PC-9 (cell line): ENCODE data around the gene IL3. TPM values are rescaled to one million over a fixed set of nuclear protein-coding genes. Genes with fewer than 3 reads are reported as not detected.

ENCODE experiments used
- BruUV-seq: library from RNA; stranded (reverse); fragments of 400-500 nt; replicated peaks from 2 replicates; lab custom pipeline; 2021; lab: Mats Ljungman, UMichigan
- CTCF ChIA-PET: fragments of 300-600 bp; sonication (Branson Sonifier 250); formaldehyde crosslinking; loops from one replicate; lab custom pipeline; 2022; ENCODE audit warnings: antibody characterized with exemption; lab: Charles Lee
- POLR2A ChIA-PET: fragments of 300-600 bp; sonication (Branson Sonifier 250); formaldehyde crosslinking; loops from one replicate; lab custom pipeline; 2022; ENCODE audit warnings: antibody characterized with exemption; ENCODE audit not compliant: unreplicated experiment; lab: Charles Lee
- DNase-seq, 2 experiments: peaks; one replicate each; pipeline versions ENCODE4 v3.0.0 to v3.0.0-alpha.2; 2015 to 2022; ENCODE audit warnings: mixed read lengths in 1 of 2
- H2AFZ ChIP-seq: fragments of 200-600 bp; sonication (generic); 2 replicates; pipeline ENCODE4 v1.8.1; 2017; ENCODE audit warnings: antibody characterized with exemption
- H3F3A ChIP-seq: fragments of 200-600 bp; sonication (generic); 2 replicates; pipeline ENCODE4 v1.8.1; 2017; ENCODE audit warnings: antibody characterized with exemption, mild to moderate bottlenecking, low read depth; ENCODE audit not compliant: insufficient read depth
- H3K27ac ChIP-seq: fragments of 200-600 bp; sonication (generic); 2 replicates; pipeline ENCODE4 v1.6.1; 2016; ENCODE audit warnings: mixed run types
- H3K27me3 ChIP-seq: fragments of 200-600 bp; sonication (generic); 2 replicates; pipeline ENCODE4 v1.6.1; 2016; ENCODE audit warnings: low read depth, mixed run types; ENCODE audit not compliant: insufficient read depth
- H3K36me3 ChIP-seq: fragments of 200-600 bp; sonication (generic); 2 replicates; pipeline ENCODE4 v1.6.1; 2016; ENCODE audit warnings: low read depth, mixed run types
- H3K4me1 ChIP-seq: fragments of 200-600 bp; sonication (generic); replicated peaks from 2 replicates; pipeline ENCODE4 v1.6.1; 2016; ENCODE audit warnings: mixed run types; ENCODE audit not compliant: insufficient read depth
- H3K4me2 ChIP-seq: fragments of 200-600 bp; sonication (generic); 2 replicates; pipeline ENCODE4 v1.6.1; 2017; ENCODE audit warnings: mixed run types
- H3K4me3 ChIP-seq: fragments of 200-600 bp; sonication (generic); 2 replicates; pipeline ENCODE4 v1.6.1; 2016; ENCODE audit warnings: mixed run types
- H3K79me2 ChIP-seq: fragments of 200-600 bp; sonication (generic); 2 replicates; pipeline ENCODE4 v1.6.1; 2017; ENCODE audit warnings: low read depth, mixed run types
- H3K9me2 ChIP-seq: fragments of 200-600 bp; sonication (generic); 2 replicates; pipeline ENCODE4 v1.8.1; 2017; ENCODE audit warnings: mild to moderate bottlenecking; ENCODE audit not compliant: insufficient read depth
- H3K9me3 ChIP-seq: fragments of 200-600 bp; sonication (generic); 2 replicates; pipeline ENCODE4 v1.8.1; 2016; ENCODE audit warnings: low read depth; ENCODE audit not compliant: insufficient read depth
- H4K20me1 ChIP-seq: fragments of 200-600 bp; sonication (generic); 2 replicates; pipeline ENCODE4 v1.8.1; 2017; ENCODE audit not compliant: insufficient read depth
- EZH2 ChIP-seq: fragments of 200-600 bp; sonication (generic); IDR thresholded peaks from 2 replicates; pipeline ENCODE4 v1.8.0; 2017; ENCODE audit warnings: antibody characterized with exemption, low read depth
- intact Hi-C: fragments of 100-400 bp; cut with micrococcal nuclease; formaldehyde crosslinking; loops from one replicate; pipeline ENCODE4 v1.10.0; 2022; ENCODE audit not compliant: unreplicated experiment
- total RNA-seq: library from RNA; stranded (reverse); gene quantifications from 2 replicates; pipeline ENCODE4 v1.2.3, GENCODE V29; 2021
- TF ChIP-seq, protein P1 (sequence below): fragments of 200-600 bp; sonication (generic); conservative IDR thresholded peaks from 2 replicates; pipeline ENCODE4 v1.6.1; 2017; ENCODE audit warnings: mixed run types, antibody characterized with exemption, mild to moderate bottlenecking, moderate library complexity

Gene IL3
- total RNA-seq, 1 experiment from 2014 or later, result not detected

- no TSS peak for BruUV-seq
- H3K36me3 ChIP-seq, result no peaks in the 10 kb centered on the region
- DNase-seq, result no peak
- H3F3A ChIP-seq, result no peaks in the 10 kb centered on the region; the same call in 1 of the 2 replicates
- H2AFZ ChIP-seq, result no peak overlapping the region
- no peaks in the 10 kb centered on the region for H3K4me1 ChIP-seq
- H3K9me3 ChIP-seq, result no peaks in the 10 kb centered on the region
- H3K4me3 ChIP-seq, result no peak overlapping the region
- no peaks in the 10 kb centered on the region for H3K79me2 ChIP-seq
- no peak overlapping the region for H3K27ac ChIP-seq
- intact Hi-C loops, result no loop called here
- ChIA-PET CTCF (interaction anchor here (0.6 kb wide), 1 partner anchor 57 kb away, joined by 3 read pairs; no protein-coding TSS in a partner anchor), POLR2A (no interaction called here)
- no peaks in the 10 kb centered on the region for H3K27me3 ChIP-seq
- no peaks in the 10 kb centered on the region for H3K9me2 ChIP-seq
- H3K4me2 ChIP-seq, result no peak overlapping the region
- no peak for TF ChIP-seq EZH2
- TF ChIP-seq, protein P1, sequence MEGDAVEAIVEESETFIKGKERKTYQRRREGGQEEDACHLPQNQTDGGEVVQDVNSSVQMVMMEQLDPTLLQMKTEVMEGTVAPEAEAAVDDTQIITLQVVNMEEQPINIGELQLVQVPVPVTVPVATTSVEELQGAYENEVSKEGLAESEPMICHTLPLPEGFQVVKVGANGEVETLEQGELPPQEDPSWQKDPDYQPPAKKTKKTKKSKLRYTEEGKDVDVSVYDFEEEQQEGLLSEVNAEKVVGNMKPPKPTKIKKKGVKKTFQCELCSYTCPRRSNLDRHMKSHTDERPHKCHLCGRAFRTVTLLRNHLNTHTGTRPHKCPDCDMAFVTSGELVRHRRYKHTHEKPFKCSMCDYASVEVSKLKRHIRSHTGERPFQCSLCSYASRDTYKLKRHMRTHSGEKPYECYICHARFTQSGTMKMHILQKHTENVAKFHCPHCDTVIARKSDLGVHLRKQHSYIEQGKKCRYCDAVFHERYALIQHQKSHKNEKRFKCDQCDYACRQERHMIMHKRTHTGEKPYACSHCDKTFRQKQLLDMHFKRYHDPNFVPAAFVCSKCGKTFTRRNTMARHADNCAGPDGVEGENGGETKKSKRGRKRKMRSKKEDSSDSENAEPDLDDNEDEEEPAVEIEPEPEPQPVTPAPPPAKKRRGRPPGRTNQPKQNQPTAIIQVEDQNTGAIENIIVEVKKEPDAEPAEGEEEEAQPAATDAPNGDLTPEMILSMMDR, result no peak
- H4K20me1 ChIP-seq, result no peaks in the 10 kb centered on the region
Measured at GRCh38 chr5:132058646-132059042, 1.8 kb upstream of the IL3 start.

DNA sequence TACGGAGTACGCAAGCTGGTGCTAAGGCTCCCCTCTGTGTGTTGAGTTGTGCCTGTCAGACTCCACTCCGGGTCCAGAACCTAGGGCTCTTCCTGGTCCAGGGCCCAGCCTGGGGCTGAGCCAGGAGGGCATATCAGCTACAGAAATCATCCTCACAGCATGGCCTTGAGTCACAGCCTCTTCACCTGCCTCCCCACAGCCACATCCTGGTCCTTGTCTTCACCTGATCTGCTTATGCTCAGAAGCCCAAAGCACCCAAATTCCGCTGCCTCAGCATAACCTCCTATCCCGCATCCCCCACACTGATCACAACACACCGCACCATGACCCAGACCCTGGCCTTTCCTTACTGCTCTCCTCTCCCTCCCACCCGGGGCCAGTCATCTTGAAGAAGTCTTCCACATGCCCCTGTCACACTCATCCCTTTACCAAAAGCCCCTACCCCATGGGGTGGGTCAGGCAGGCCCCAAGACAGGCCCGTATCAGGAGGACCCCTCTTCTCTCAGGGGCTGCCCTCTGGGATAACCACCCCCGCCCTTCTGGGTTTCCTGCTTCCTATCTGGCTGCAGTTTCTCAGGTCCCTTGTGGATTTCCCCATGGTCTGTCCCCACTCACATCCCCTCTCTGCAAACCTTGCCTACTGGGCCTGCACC lies 1.3 kb upstream of the IL3 start:
- intact Hi-C loops, result no loop called here
- no peaks in the 10 kb centered on the region; the same call in 1 of the 2 replicates for H3F3A ChIP-seq
- H3K27ac ChIP-seq, result no peak overlapping the region
- no peaks in the 10 kb centered on the region for H3K9me2 ChIP-seq
- ChIA-PET CTCF (interaction anchor here (0.6 kb wide), 1 partner anchor 58 kb away, joined by 3 read pairs; no protein-coding TSS in a partner anchor), POLR2A (no interaction called here)
- no peaks in the 10 kb centered on the region for H4K20me1 ChIP-seq
- no peaks in the 10 kb centered on the region for H3K27me3 ChIP-seq
- H3K79me2 ChIP-seq, result no peaks in the 10 kb centered on the region
- no peaks in the 10 kb centered on the region for H3K4me1 ChIP-seq
- no peak for DNase-seq
- no peak overlapping the region for H2AFZ ChIP-seq
- no peaks in the 10 kb centered on the region for H3K36me3 ChIP-seq
- H3K4me2 ChIP-seq, result no peak overlapping the region
- H3K4me3 ChIP-seq, result no peak overlapping the region
- H3K9me3 ChIP-seq, result no peaks in the 10 kb centered on the region
- no TSS peak for BruUV-seq
- TF ChIP-seq EZH2, result no peak
- TF ChIP-seq, protein P1, result no peak

DNA sequence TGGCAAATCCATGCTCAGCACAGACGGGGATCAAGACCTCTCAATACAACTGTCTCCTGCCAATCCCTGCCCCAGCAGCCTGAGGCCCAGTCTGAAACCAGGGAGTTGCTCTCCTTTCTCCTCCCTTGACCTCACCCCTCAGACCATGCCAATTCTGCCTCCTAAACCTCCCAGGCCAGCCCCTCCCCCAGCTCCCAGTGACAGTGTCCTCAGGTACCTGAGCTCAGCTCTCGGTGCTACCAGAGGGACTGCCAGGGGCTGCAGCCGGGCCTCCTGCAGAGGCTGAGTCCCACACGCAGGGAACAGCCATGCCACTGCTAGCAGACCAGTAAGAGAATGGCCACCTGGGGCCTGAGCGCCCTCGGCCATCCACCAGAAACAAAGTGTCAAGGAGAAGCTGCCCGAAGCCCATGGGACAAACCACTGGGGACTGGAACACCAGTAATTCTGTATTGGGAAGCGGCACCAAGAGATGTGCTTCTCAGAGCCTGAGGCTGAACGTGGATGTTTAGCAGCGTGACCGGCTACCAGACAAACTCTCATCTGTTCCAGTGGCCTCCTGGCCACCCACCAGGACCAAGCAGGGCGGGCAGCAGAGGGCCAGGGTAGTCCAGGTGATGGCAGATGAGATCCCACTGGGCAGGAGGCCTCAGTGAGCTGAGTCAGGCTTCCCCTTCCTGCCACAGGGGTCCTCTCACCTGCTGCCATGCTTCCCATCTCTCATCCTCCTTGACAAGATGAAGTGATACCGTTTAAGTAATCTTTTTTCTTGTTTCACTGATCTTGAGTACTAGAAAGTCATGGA lies 557 bp upstream of the IL3 start:
- Histone ChIP-seq H3K79me2 (no peaks in the 10 kb centered on the region), H3K27me3 (no peaks in the 10 kb centered on the region), H4K20me1 (no peaks in the 10 kb centered on the region), H3F3A (no peaks in the 10 kb centered on the region; the same call in 1 of the 2 replicates), H2AFZ (no peak overlapping the region), H3K4me1 (no peaks in the 10 kb centered on the region), H3K36me3 (no peaks in the 10 kb centered on the region), H3K27ac (no peak overlapping the region), H3K4me2 (no peak overlapping the region), H3K4me3 (no peak overlapping the region), H3K9me3 (no peaks in the 10 kb centered on the region), H3K9me2 (no peaks in the 10 kb centered on the region)
- POLR2A ChIA-PET, result interaction anchor here (0.7 kb wide), 1 partner anchor 320 kb away, joined by 3 read pairs; no protein-coding TSS in a partner anchor
- TF ChIP-seq EZH2, result no peak
- TF ChIP-seq, protein P1, result no peak
- DNase-seq, result no peak
- CTCF ChIA-PET, result no interaction called here
- intact Hi-C loops, result loop anchor here (5.0 to 10.0 kb wide), 4 partner anchors 53 to 805 kb away; partner anchors contain the start of genes GDF9, SLC22A4 and UQCRQ
- no TSS peak for BruUV-seq
